BLaER1 (cell line): ENCODE data around the gene SLC24A3.

Experiments
- H3K27ac ChIP-seq: shearing (Covaris generic); formaldehyde crosslinking; 2 replicates; pipeline ENCODE4 v1.8.1; 2022
- H3K27me3 ChIP-seq: shearing (Covaris generic); formaldehyde crosslinking; 2 replicates; pipeline ENCODE4 v1.8.1; 2022
- H3K36me3 ChIP-seq: shearing (Covaris generic); formaldehyde crosslinking; 2 replicates; pipeline ENCODE4 v1.8.1; 2022
- H3K4me1 ChIP-seq: shearing (Covaris generic); formaldehyde crosslinking; 2 replicates; pipeline ENCODE4 v1.8.1; 2022
- H3K4me2 ChIP-seq: shearing (Covaris generic); formaldehyde crosslinking; 2 replicates; pipeline ENCODE4 v1.8.1; 2022
- H3K4me3 ChIP-seq: shearing (Covaris generic); formaldehyde crosslinking; 2 replicates; pipeline ENCODE4 v1.8.1; 2022
- H3K9ac ChIP-seq: shearing (Covaris generic); formaldehyde crosslinking; 2 replicates; pipeline ENCODE4 v1.8.1; 2022
- H3K9me3 ChIP-seq: shearing (Covaris generic); formaldehyde crosslinking; 2 replicates; pipeline ENCODE4 v1.8.1; 2022
- H4K20me1 ChIP-seq: shearing (Covaris generic); formaldehyde crosslinking; 2 replicates; pipeline ENCODE4 v1.8.1; 2022
- Cebpa-rat ChIP-seq: shearing (Covaris generic); IDR thresholded peaks from 2 replicates; pipeline ENCODE4 v1.8.1; 2022

Gene SLC24A3

DNA sequence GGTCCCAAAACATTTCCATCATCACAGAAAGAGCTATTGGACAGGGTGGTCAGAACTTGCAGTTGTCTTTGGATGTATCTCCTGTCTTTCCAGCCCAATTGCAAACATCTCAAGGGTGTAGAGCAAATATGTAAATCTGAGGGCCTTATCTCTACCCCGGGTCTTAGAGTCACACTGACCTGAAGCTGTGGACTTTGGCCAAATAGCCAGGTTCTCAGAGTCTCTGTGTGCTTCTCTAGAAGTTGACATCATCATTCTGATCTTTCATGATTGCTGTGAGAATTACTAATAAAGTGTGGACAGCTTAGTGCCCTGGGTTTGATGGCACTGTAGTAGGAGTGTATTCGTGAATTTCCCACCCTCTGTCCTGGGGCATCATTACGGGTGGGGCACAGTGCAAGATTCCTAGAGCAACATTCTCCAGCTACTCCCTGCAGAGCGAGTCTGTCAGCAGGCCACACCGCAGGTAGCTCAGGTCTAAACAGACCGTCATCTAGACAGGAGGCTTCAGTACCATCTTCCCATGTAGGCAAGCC, 71.1 kb downstream of the SLC24A3 start:
- Histone ChIP-seq H3K4me1 (no peaks in the 10 kb centered on the region), H3K9me3 (no peaks in the 10 kb centered on the region), H3K9ac (no peak overlapping the region), H3K36me3 (no peaks in the 10 kb centered on the region), H3K4me3 (no peak overlapping the region), H4K20me1 (no peaks in the 10 kb centered on the region), H3K27ac (no peak overlapping the region), H3K4me2 (no peak overlapping the region), H3K27me3 (no peaks in the 10 kb centered on the region)
- no peak for TF ChIP-seq Cebpa-rat

- no peak for TF ChIP-seq Cebpa-rat
- no peaks in the 10 kb centered on the region for H3K4me1 ChIP-seq
- H3K27me3 ChIP-seq, result no peaks in the 10 kb centered on the region
- no peaks in the 10 kb centered on the region for H4K20me1 ChIP-seq
- H3K4me3 ChIP-seq, result no peak overlapping the region
- no peaks in the 10 kb centered on the region for H3K36me3 ChIP-seq
- H3K27ac ChIP-seq, result no peak overlapping the region
- no peak overlapping the region for H3K4me2 ChIP-seq
- H3K9me3 ChIP-seq, result no peaks in the 10 kb centered on the region
- no peak overlapping the region for H3K9ac ChIP-seq
Measured at GRCh38 chr20:19284400-19285178, 72.1 kb downstream of the SLC24A3 start.

DNA sequence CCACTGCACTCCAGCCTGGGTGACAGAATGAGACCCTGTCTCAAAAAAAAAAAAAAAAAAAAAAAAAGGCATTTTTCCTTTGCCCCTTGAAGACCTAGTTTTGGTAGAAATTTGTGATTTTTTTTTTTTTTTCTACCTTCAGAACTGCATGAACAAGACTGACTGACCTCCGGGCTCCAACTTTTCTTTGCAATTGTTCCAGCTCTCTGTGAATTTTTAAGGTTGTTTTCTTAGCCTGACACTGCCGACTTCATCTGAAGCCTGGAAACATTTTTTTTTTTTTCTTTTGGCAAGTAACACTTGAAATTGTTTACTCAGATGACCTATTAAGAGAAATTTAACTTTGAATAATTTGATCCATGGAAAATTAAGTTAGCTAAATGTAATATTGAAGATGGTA, 73.0 kb downstream of the SLC24A3 start:
- Histone ChIP-seq H3K4me3 (no peak overlapping the region), H3K4me1 (no peaks in the 10 kb centered on the region), H3K27ac (no peak overlapping the region), H3K36me3 (no peaks in the 10 kb centered on the region), H3K27me3 (no peaks in the 10 kb centered on the region), H3K9me3 (no peaks in the 10 kb centered on the region), H3K9ac (no peak overlapping the region), H4K20me1 (no peaks in the 10 kb centered on the region), H3K4me2 (no peak overlapping the region)
- TF ChIP-seq Cebpa-rat, result no peak

DNA sequence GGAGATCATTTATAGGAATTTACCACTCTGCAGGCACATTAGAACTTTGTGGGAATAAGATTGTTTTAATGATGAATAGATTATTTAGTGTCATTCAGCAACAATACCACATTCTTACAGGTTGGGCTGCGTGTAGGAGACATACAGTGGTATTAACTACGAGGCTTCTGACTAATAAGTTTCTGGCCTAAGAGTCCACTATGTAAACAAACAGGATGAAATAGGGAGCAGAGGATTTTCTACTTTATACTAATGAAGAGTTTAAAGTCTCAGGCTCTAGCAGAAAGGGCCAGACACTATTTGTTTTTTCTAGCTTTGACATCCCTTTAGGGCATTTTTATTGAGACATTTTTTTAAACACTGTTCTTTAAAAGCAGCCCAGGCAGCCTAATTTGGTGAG, 75.6 kb downstream of the SLC24A3 start:
- H4K20me1 ChIP-seq, result no peaks in the 10 kb centered on the region
- no peaks in the 10 kb centered on the region for H3K27me3 ChIP-seq
- no peaks in the 10 kb centered on the region for H3K4me1 ChIP-seq
- H3K36me3 ChIP-seq, result no peaks in the 10 kb centered on the region
- no peak overlapping the region for H3K9ac ChIP-seq
- no peak overlapping the region for H3K4me3 ChIP-seq
- H3K4me2 ChIP-seq, result no peak overlapping the region
- no peak for TF ChIP-seq Cebpa-rat
- H3K27ac ChIP-seq, result no peak overlapping the region
- no peaks in the 10 kb centered on the region for H3K9me3 ChIP-seq

DNA sequence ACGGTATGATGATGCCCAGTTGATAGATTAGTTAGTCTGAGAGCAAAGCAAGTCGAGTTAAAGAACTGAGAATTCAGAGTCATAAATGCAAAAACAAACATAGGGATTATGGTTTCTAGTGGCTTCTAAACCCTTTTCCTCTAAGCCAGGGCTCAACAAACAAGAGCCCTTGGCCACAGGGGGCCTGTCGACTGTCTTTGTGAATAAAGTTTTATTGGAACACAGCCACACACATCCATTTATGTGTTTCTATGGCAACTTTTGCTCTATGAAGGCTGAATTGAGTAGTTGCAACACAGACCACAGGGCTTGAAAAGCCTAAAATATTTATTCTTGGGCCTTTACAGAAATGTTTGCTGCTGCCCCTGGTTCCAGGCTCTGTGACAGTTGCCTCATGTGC, 76.2 kb downstream of the SLC24A3 start:
- H3K4me2 ChIP-seq, result no peak overlapping the region
- H3K9me3 ChIP-seq, result no peaks in the 10 kb centered on the region
- no peaks in the 10 kb centered on the region for H3K27me3 ChIP-seq
- no peak overlapping the region for H3K27ac ChIP-seq
- H3K9ac ChIP-seq, result no peak overlapping the region
- H4K20me1 ChIP-seq, result no peaks in the 10 kb centered on the region
- no peaks in the 10 kb centered on the region for H3K4me1 ChIP-seq
- H3K4me3 ChIP-seq, result no peak overlapping the region
- no peak for TF ChIP-seq Cebpa-rat
- no peaks in the 10 kb centered on the region for H3K36me3 ChIP-seq

DNA sequence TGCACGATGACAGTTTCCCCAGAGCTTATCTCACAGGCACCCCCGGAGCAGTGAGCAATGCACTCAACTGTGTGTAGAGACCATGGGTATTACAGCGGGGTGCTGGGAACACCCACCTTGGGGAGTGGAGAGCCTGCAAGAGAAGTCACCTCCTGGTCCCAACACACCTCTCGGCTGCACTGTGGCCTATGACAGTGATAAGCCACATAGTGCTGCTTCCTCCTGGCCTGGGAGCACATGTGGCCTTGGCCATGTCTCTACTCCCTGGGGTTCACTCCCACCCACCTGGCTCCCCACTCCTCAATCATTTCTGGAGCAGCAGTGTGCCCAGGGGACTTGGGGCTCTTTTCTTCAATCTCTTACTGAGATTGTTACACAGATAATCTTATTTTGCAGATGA, 77.0 kb downstream of the SLC24A3 start:
- Histone ChIP-seq H3K36me3 (no peaks in the 10 kb centered on the region), H3K27me3 (no peaks in the 10 kb centered on the region), H3K4me3 (no peak overlapping the region), H3K9ac (no peak overlapping the region), H3K9me3 (no peaks in the 10 kb centered on the region), H4K20me1 (no peaks in the 10 kb centered on the region), H3K27ac (no peak overlapping the region), H3K4me2 (no peak overlapping the region), H3K4me1 (no peaks in the 10 kb centered on the region)
- no peak for TF ChIP-seq Cebpa-rat

GRCh38 chr20:19291024-19291817, 78.8 kb downstream of the SLC24A3 start:
- Histone ChIP-seq H3K4me3 (no peak overlapping the region), H3K27ac (no peak overlapping the region), H3K27me3 (no peaks in the 10 kb centered on the region), H4K20me1 (no peaks in the 10 kb centered on the region), H3K9ac (no peak overlapping the region), H3K36me3 (no peaks in the 10 kb centered on the region), H3K4me2 (no peak overlapping the region), H3K9me3 (no peaks in the 10 kb centered on the region), H3K4me1 (no peaks in the 10 kb centered on the region)
- no peak for TF ChIP-seq Cebpa-rat

- Histone ChIP-seq H3K27me3 (no peaks in the 10 kb centered on the region), H3K4me2 (no peak overlapping the region), H3K27ac (no peak overlapping the region), H3K4me1 (no peaks in the 10 kb centered on the region), H3K4me3 (no peak overlapping the region), H4K20me1 (no peaks in the 10 kb centered on the region), H3K9me3 (no peaks in the 10 kb centered on the region), H3K36me3 (no peaks in the 10 kb centered on the region), H3K9ac (no peak overlapping the region)
- no peak for TF ChIP-seq Cebpa-rat
Measured at GRCh38 chr20:19291818-19292132, 79.3 kb downstream of the SLC24A3 start.

GRCh38 chr20:19292254-19292653, 79.8 kb downstream of the SLC24A3 start:
- H3K36me3 ChIP-seq, result no peaks in the 10 kb centered on the region
- no peak overlapping the region for H3K4me2 ChIP-seq
- no peaks in the 10 kb centered on the region for H3K4me1 ChIP-seq
- no peaks in the 10 kb centered on the region for H3K27me3 ChIP-seq
- no peak overlapping the region for H3K9ac ChIP-seq
- no peak overlapping the region for H3K4me3 ChIP-seq
- no peak overlapping the region for H3K27ac ChIP-seq
- TF ChIP-seq Cebpa-rat, result no peak
- no peaks in the 10 kb centered on the region for H4K20me1 ChIP-seq
- H3K9me3 ChIP-seq, result no peaks in the 10 kb centered on the region

DNA sequence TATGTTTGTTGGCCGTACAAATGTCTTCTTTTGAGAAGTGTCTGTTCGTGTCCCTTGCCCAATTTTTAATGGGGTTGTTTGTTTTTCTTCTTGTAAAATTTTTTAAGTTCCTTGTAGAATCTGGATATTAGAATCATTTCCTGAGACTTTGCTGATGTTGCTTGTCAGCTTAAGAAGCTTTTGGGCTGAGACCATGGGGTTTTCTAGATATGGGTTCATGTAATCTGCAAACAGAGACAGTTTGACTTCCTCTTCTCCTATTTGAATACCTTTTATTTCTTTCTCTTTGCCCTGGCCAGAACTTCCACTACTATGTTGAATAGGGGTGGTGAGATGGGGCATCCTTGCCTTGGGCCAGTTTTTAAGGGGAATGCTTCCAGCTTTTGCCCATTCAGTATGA, 82.6 kb downstream of the SLC24A3 start:
- H3K4me2 ChIP-seq, result no peak overlapping the region
- TF ChIP-seq Cebpa-rat, result no peak
- H3K9ac ChIP-seq, result no peak overlapping the region
- no peaks in the 10 kb centered on the region for H3K4me1 ChIP-seq
- no peaks in the 10 kb centered on the region for H3K9me3 ChIP-seq
- no peaks in the 10 kb centered on the region for H3K27me3 ChIP-seq
- no peaks in the 10 kb centered on the region for H4K20me1 ChIP-seq
- H3K36me3 ChIP-seq, result no peaks in the 10 kb centered on the region
- H3K27ac ChIP-seq, result no peak overlapping the region
- no peak overlapping the region for H3K4me3 ChIP-seq
